ENCODE results near the gene LIPT2. TPM values are rescaled to one million over a fixed set of nuclear protein-coding genes. Genes with fewer than 3 reads are reported as not detected.

LIPT2 gene
- total and polyA plus RNA-seq, 12 donors = 1.8 to 16.1 (median 5.4) TPM

DNA sequence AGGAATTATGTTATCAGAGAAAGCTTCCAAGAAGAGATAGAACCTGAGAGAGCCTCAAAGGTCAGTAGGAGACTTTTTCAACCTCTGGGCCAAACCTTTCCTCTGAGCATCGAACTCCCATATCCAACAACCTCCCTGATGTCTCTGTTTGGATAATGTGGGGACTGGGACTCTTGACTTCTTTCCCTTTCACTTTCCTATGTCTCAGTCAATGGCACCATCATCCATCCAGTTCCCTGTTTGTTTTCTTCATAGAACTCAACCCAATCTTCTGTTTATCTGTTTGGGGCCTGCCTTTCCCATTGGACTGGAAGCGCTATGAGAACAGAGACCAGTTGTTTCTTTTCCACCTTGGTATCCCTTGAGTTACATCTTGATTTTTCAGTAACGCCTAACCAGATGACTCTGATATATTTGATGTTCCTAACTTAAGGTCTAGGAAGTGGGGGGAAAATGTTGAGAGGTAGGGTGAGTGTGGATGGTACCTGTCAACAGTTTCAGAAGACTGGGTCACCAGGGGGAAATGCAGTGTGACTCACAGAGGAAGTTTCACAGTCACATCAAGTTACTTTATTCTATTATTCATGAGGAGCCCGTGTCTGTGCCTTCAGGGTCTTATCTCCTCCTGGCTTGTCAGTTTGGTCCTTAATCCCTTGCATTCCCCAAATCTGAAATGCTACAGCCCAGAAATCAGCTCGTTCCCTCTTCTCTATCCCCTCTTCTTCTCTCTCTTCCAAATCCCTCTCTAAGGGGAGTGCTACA, 21.7 kb downstream of the LIPT2 start:
- 75 to 83% (median 79%) methylated on average over 5 of the region's 5 CpGs for WGBS, 4 donors
- Histone ChIP-seq H3K4me1 (replicated peaks in 1 of 2) (no peaks in the 10 kb centered on the region), H3K27ac (no peak overlapping the region), H3K27me3 (no peaks in the 10 kb centered on the region), H3K36me3 (replicated peaks in 1 of 2) (no peaks in the 10 kb centered on the region), H3K9me3 (replicated peaks in 1 of 3) (no peaks in the 10 kb centered on the region), H3K4me3 (no peak overlapping the region)
- intact Hi-C loops (cut with DNase I) = no loop called here
- DNase-seq = no peak
- no peak for TF ChIP-seq POLR2A (IDR thresholded peaks at IDR 0.05)
- TF ChIP-seq, protein P1, sequence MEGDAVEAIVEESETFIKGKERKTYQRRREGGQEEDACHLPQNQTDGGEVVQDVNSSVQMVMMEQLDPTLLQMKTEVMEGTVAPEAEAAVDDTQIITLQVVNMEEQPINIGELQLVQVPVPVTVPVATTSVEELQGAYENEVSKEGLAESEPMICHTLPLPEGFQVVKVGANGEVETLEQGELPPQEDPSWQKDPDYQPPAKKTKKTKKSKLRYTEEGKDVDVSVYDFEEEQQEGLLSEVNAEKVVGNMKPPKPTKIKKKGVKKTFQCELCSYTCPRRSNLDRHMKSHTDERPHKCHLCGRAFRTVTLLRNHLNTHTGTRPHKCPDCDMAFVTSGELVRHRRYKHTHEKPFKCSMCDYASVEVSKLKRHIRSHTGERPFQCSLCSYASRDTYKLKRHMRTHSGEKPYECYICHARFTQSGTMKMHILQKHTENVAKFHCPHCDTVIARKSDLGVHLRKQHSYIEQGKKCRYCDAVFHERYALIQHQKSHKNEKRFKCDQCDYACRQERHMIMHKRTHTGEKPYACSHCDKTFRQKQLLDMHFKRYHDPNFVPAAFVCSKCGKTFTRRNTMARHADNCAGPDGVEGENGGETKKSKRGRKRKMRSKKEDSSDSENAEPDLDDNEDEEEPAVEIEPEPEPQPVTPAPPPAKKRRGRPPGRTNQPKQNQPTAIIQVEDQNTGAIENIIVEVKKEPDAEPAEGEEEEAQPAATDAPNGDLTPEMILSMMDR (IDR thresholded peaks at IDR 0.05) = no peak

DNA sequence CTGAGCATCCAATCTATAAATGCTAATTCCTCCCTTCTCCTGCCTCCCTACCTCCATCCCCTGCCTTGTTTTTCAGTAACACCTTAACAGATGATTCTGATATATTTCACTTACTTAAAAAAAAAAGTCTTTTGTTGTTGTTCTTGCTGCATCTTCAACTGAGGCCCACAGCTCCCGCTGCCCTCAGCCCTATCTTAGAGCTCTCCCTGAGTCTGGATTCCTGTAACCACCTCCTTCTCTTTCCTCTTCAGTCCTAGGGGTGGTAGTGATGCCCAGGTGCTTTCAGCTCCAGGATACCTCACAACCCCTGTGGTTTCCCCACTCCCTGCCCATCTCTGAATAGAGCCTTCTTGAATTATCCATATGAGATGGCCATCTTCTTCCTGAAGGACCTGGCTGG, 22.5 kb downstream of the LIPT2 start:
- H3K27me3 ChIP-seq = no peaks in the 10 kb centered on the region
- DNase-seq = peak in 1 of 7 donors; percentile 20
- H3K4me3 ChIP-seq = no peak overlapping the region
- no peaks in the 10 kb centered on the region for H3K4me1 ChIP-seq (replicated peaks in 1 of 2)
- TF ChIP-seq, protein P1 (IDR thresholded peaks at IDR 0.05) = no peak
- TF ChIP-seq POLR2A (IDR thresholded peaks at IDR 0.05) = no peak
- no peaks in the 10 kb centered on the region for H3K9me3 ChIP-seq (replicated peaks in 1 of 3)
- 100% methylated on average over 1 of the region's 1 CpG for WGBS, 4 donors
- no peaks in the 10 kb centered on the region for H3K36me3 ChIP-seq (replicated peaks in 1 of 2)
- no peak overlapping the region for H3K27ac ChIP-seq
- intact Hi-C loops (cut with DNase I) = no loop called here

DNA sequence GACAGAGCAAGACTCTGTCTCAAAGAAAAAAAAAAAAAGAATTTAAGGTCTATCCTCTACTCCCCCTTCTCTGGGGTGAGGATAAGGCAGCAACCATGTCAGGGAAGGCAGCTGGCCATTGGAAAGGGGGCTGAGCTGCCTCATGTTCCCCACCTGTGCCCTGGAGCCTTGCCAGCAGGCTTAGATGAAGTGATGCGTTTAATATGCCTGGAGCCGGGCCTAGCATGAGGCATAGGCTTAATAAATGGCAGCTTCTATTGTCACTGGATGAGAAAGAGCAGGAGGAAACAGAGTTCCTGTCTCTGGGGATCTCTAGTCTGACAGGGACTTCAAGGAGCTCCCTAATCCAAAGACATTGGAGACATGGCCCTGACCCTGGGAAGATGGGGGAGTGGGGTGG, 23.0 kb downstream of the LIPT2 start:
- Histone ChIP-seq H3K27ac (no peak overlapping the region), H3K36me3 (replicated peaks in 1 of 2) (no peaks in the 10 kb centered on the region), H3K4me1 (replicated peaks in 1 of 2) (no peaks in the 10 kb centered on the region), H3K27me3 (no peaks in the 10 kb centered on the region), H3K9me3 (replicated peaks in 1 of 3) (no peaks in the 10 kb centered on the region), H3K4me3 (no peak overlapping the region)
- peak in 1 of 7 donors; percentile 35 for DNase-seq
- no peak for TF ChIP-seq POLR2A (IDR thresholded peaks at IDR 0.05)
- TF ChIP-seq, protein P1 (IDR thresholded peaks at IDR 0.05) = no peak
- WGBS, 4 donors = 56 to 83% (median 69%) methylated on average over 2 of the region's 2 CpGs
- intact Hi-C loops (cut with DNase I) = no loop called here

DNA sequence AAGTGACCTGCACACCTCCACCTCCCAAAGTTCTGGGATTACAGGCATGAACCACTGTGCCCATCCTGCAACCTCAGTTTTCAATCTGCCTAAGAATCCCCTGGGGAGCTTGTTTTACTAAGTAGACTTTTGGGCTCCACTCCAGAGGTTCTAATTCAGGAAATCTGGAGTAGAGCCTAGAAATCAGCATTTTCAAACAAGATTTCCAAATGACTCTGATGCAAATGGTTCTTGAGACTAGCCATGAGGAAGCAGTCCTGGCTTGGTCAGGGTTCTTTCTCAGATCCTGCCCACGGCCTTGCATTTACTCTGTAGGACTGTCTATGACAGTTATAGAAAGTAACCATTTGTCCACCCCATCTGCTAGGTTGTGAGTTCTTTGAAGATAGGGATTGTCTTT, 24.6 kb downstream of the LIPT2 start:
- no peaks in the 10 kb centered on the region for H3K27me3 ChIP-seq
- no peaks in the 10 kb centered on the region for H3K36me3 ChIP-seq (replicated peaks in 1 of 2)
- no peak overlapping the region for H3K27ac ChIP-seq
- 64 to 71% (median 68%) methylated on average over 1 of the region's 1 CpG for WGBS, 4 donors
- no peak overlapping the region for H3K4me3 ChIP-seq
- no peak for TF ChIP-seq POLR2A (IDR thresholded peaks at IDR 0.05)
- TF ChIP-seq, protein P1 (IDR thresholded peaks at IDR 0.05) = no peak
- no peaks in the 10 kb centered on the region for H3K4me1 ChIP-seq (replicated peaks in 1 of 2)
- no peaks in the 10 kb centered on the region for H3K9me3 ChIP-seq (replicated peaks in 1 of 3)
- intact Hi-C loops (cut with DNase I) = no loop called here
- DNase-seq = peak in 1 of 7 donors; percentile 35
